Vagina (tissue), 2 donors: ENCODE results near the gene PCDHAC1.

Experiments
- CTCF ChIP-seq, 3 experiments: fragments of 450-650 bp in 2 of 3; fragments of 200-600 bp in 1 of 3; sonication (generic) in 1 of 3; IDR thresholded peaks; one replicate each; pipeline ENCODE4 v1.5.1; 2017 to 2019; ENCODE audit warnings: antibody characterized with exemption in 3 of 3, mild to moderate bottlenecking in 2 of 3, moderate library complexity in 2 of 3
- POLR2A ChIP-seq, 2 donors: fragments of 450-650 bp; IDR thresholded peaks; one replicate each; pipeline ENCODE4 v1.6.1; 2017; ENCODE audit warnings: antibody characterized with exemption in 2 of 2, mild to moderate bottlenecking in 2 of 2, moderate library complexity in 2 of 2
- POLR2AphosphoS5 ChIP-seq, 2 donors: sonication (generic); formaldehyde crosslinking; IDR thresholded peaks; one replicate each; pipeline ENCODE4 v1.9.0; 2017; ENCODE audit warnings: antibody characterized with exemption in 2 of 2, mild to moderate bottlenecking in 2 of 2, low read depth in 1 of 2; ENCODE audit not compliant: insufficient read depth in 1 of 2

- no peak for TF ChIP-seq POLR2A (IDR thresholded peaks at IDR 0.05)
- TF ChIP-seq CTCF (IDR thresholded peaks at IDR 0.05), result no peak
- no peak for TF ChIP-seq POLR2AphosphoS5 (IDR thresholded peaks at IDR 0.05; ENCODE audit: insufficient read depth in 1 of 2, low read depth in 1 of 2)
Measured at GRCh38 chr5:140965905-140966292, 39.8 kb downstream of the PCDHAC1 start.
